KMS-11 (cell line): ENCODE results near the gene ARID1B.

Experiments
- H2AFZ ChIP-seq: fragments of 200-600 bp; sonication (generic); 2 replicates; pipeline ENCODE4 v1.6.1; 2016; ENCODE audit warnings: antibody characterized with exemption, mixed run types, low read depth
- H3K27ac ChIP-seq: fragments of 200-600 bp; sonication (generic); 2 replicates; pipeline ENCODE4 v1.6.1; 2016; ENCODE audit warnings: mild to moderate bottlenecking, mixed run types
- H3K27me3 ChIP-seq: fragments of 200-600 bp; sonication (generic); 2 replicates; pipeline ENCODE4 v1.6.1; 2017; ENCODE audit warnings: mild to moderate bottlenecking, low read depth, mixed run types, moderate library complexity; ENCODE audit not compliant: insufficient read depth
- H3K36me3 ChIP-seq: fragments of 200-600 bp; sonication (generic); 2 replicates; pipeline ENCODE4 v1.6.1; 2017; ENCODE audit warnings: mild to moderate bottlenecking, mixed run types; ENCODE audit not compliant: insufficient read depth
- H3K4me1 ChIP-seq: fragments of 200-600 bp; sonication (generic); 2 replicates; pipeline ENCODE4 v1.6.1; 2016; ENCODE audit warnings: mild to moderate bottlenecking, low read depth, mixed run types; ENCODE audit not compliant: poor library complexity, severe bottlenecking
- H3K4me2 ChIP-seq: fragments of 200-600 bp; sonication (generic); 2 replicates; pipeline ENCODE4 v1.7.0; 2016; ENCODE audit warnings: mild to moderate bottlenecking, mixed run types
- H3K4me3 ChIP-seq: fragments of 200-600 bp; sonication (generic); IDR thresholded peaks from 2 replicates; pipeline ENCODE4 v1.6.1; 2017; ENCODE audit warnings: low read depth, low read length, mixed read lengths; ENCODE audit not compliant: insufficient read depth
- H3K79me2 ChIP-seq: fragments of 200-600 bp; sonication (generic); 2 replicates; pipeline ENCODE4 v1.6.1; 2016; ENCODE audit warnings: low read depth, mixed run types; ENCODE audit not compliant: insufficient read depth
- H3K9ac ChIP-seq: fragments of 200-600 bp; sonication (generic); 2 replicates; pipeline ENCODE4 v1.6.1; 2016; ENCODE audit warnings: mild to moderate bottlenecking, mixed run types
- H4K20me1 ChIP-seq: fragments of 200-600 bp; sonication (generic); 2 replicates; pipeline ENCODE4 v1.6.1; 2016; ENCODE audit warnings: mild to moderate bottlenecking, mixed run types; ENCODE audit not compliant: insufficient read depth
- CTCF ChIP-seq: fragments of 200-600 bp; sonication (generic); conservative IDR thresholded peaks from 2 replicates; pipeline ENCODE4 v1.6.1; 2017; ENCODE audit warnings: low read depth, mild to moderate bottlenecking, antibody characterized with exemption, low read length, moderate library complexity, mixed read lengths

ARID1B gene

GRCh38 chr6:157226026-157226625, 448.9 kb downstream of the ARID1B start:
- Histone ChIP-seq H3K4me2 (no peak overlapping the region), H3K4me3 (no peak overlapping the region), H2AFZ (no peak overlapping the region), H3K4me1 (peaks cover 32% of the 10 kb centered on the region), H3K9ac (no peak overlapping the region), H4K20me1 (no peaks in the 10 kb centered on the region), H3K79me2 (no peaks in the 10 kb centered on the region), H3K27ac (no peak overlapping the region), H3K27me3 (no peaks in the 10 kb centered on the region), H3K36me3 (no peaks in the 10 kb centered on the region)
- TF ChIP-seq CTCF, result no peak

GRCh38 chr6:157226761-157227160, 449.6 kb downstream of the ARID1B start:
- Histone ChIP-seq H4K20me1 (no peaks in the 10 kb centered on the region), H2AFZ (no peak overlapping the region), H3K4me2 (no peak overlapping the region), H3K27me3 (no peaks in the 10 kb centered on the region), H3K36me3 (no peaks in the 10 kb centered on the region), H3K4me1 (peaks cover 32% of the 10 kb centered on the region), H3K79me2 (no peaks in the 10 kb centered on the region), H3K4me3 (no peak overlapping the region), H3K9ac (no peak overlapping the region), H3K27ac (no peak overlapping the region)
- no peak for TF ChIP-seq CTCF

- H3K4me2 ChIP-seq, result no peak overlapping the region
Observed at GRCh38 chr6:157227202-157228166, 450.3 kb downstream of the ARID1B start.

More at GRCh38 chr6:157227202-157228166, 450.3 kb downstream of the ARID1B start:
- Histone ChIP-seq H3K79me2 (no peaks in the 10 kb centered on the region), H3K36me3 (no peaks in the 10 kb centered on the region), H3K4me3 (no peak overlapping the region), H4K20me1 (no peaks in the 10 kb centered on the region), H2AFZ (no peak overlapping the region), H3K9ac (no peak overlapping the region), H3K4me1 (peaks cover 32% of the 10 kb centered on the region), H3K27me3 (no peaks in the 10 kb centered on the region), H3K27ac (no peak overlapping the region)
- peak; percentile 53 for TF ChIP-seq CTCF
